Thoracic aorta (tissue), 2 donors: ENCODE data around the gene DBX1. TPM values are rescaled to one million over a fixed set of nuclear protein-coding genes. Genes with fewer than 3 reads are reported as not detected.

Experiments used
- ATAC-seq: fragments of 150-250 bp; one replicate; pipeline ENCODE4 v1.8.0; 2017; ENCODE audit warnings: low read depth; ENCODE audit not compliant: insufficient number of reproducible peaks, low FRiP score
- DNase-seq: peaks from one replicate; pipeline ENCODE4 v3.0.0-alpha.2; 2020; ENCODE audit warnings: low spot score
- H3K27ac ChIP-seq, 2 donors: fragments of 200-600 bp; sonication (generic); 1 replicate in 1 of 2; 2 replicates in 1 of 2; pipeline ENCODE4 v1.5.1; 2016; ENCODE audit warnings: mild to moderate bottlenecking in 2 of 2, moderate library complexity in 2 of 2
- H3K27me3 ChIP-seq: fragments of 200-600 bp; sonication (generic); replicated peaks from 2 replicates; pipeline ENCODE4 v1.6.0; 2016; ENCODE audit warnings: mild to moderate bottlenecking; ENCODE audit not compliant: insufficient read depth
- H3K36me3 ChIP-seq: fragments of 200-600 bp; sonication (generic); one replicate; pipeline ENCODE4 v1.5.1; 2016
- H3K4me1 ChIP-seq, 2 donors: fragments of 200-600 bp; sonication (generic); 1 replicate in 1 of 2; 2 replicates in 1 of 2; pipeline versions ENCODE4 v1.5.1 to v1.6.0; 2016; ENCODE audit warnings: low read depth in 2 of 2, mild to moderate bottlenecking in 1 of 2; ENCODE audit not compliant: control insufficient read depth in 1 of 2
- H3K4me3 ChIP-seq: fragments of 200-600 bp; sonication (generic); 2 replicates; pipeline ENCODE4 v1.5.1; 2016; ENCODE audit warnings: mild to moderate bottlenecking
- H3K9me3 ChIP-seq: fragments of 200-600 bp; sonication (generic); 2 replicates; pipeline ENCODE4 v1.5.1; 2016
- CTCF ChIP-seq: fragments of 200-600 bp; sonication (generic); IDR thresholded peaks from one replicate; pipeline ENCODE4 v1.5.1; 2019; ENCODE audit warnings: antibody characterized with exemption
- total RNA-seq, 2 donors: library from RNA; depleted of rRNA; stranded (reverse); fragments of >200 nt; gene quantifications; one replicate each; pipeline versions ENCODE4 v1.1.0 to v1.2.3, GENCODE V29; 2016

Gene DBX1
- not detected for total RNA-seq

- DNase-seq (no peak), ATAC-seq (no peak)
- Histone ChIP-seq H3K27me3 (peaks cover 29% of the 10 kb centered on the region), H3K9me3 (no peaks in the 10 kb centered on the region), H3K27ac (no peak within 1 kb of the TSS), H3K36me3 (no peaks in the 10 kb centered on the region), H3K4me1 (peaks cover 8 to 22% of the 10 kb centered on the region in 2 donors), H3K4me3 (no peak within 1 kb of the TSS)
- TF ChIP-seq CTCF: no peak
Measured at GRCh38 chr11:20160425-20161229, at the start of gene DBX1. TSS of gene DBX1 (minus strand) at chr11:20160475. CDS start at chr11:20160324, 151 bp downstream.

GRCh38 chr11:20208622-20209111 is 48.4 kb upstream of the DBX1 start:
- Histone ChIP-seq H3K4me1 (no peaks in the 10 kb centered on the region), H3K27me3 (peaks cover 16% of the 10 kb centered on the region), H3K4me3 (no peak overlapping the region), H3K27ac (no peak overlapping the region), H3K36me3 (no peaks in the 10 kb centered on the region), H3K9me3 (no peaks in the 10 kb centered on the region)
- no peak for ATAC-seq
- TF ChIP-seq CTCF: no peak
- DNase-seq: no peak

GRCh38 chr11:20207781-20208621 is 47.7 kb upstream of the DBX1 start:
- no peaks in the 10 kb centered on the region for H3K9me3 ChIP-seq
- DNase-seq (no peak), ATAC-seq (no peak)
- H3K27ac ChIP-seq: no peak overlapping the region
- TF ChIP-seq CTCF: no peak
- no peak overlapping the region for H3K4me3 ChIP-seq
- peaks cover 16% of the 10 kb centered on the region for H3K27me3 ChIP-seq
- H3K4me1 ChIP-seq: no peaks in the 10 kb centered on the region
- H3K36me3 ChIP-seq: no peaks in the 10 kb centered on the region

GRCh38 chr11:20205807-20206206 is 45.5 kb upstream of the DBX1 start:
- H3K4me3 ChIP-seq: no peak overlapping the region
- DNase-seq (no peak), ATAC-seq (no peak)
- no peaks in the 10 kb centered on the region for H3K36me3 ChIP-seq
- no peak for TF ChIP-seq CTCF
- no peak overlapping the region for H3K27ac ChIP-seq
- no peaks in the 10 kb centered on the region for H3K4me1 ChIP-seq
- H3K9me3 ChIP-seq: no peaks in the 10 kb centered on the region
- peaks cover 16% of the 10 kb centered on the region for H3K27me3 ChIP-seq

- no peak for TF ChIP-seq CTCF
- Histone ChIP-seq H3K9me3 (no peaks in the 10 kb centered on the region), H3K27ac (no peak overlapping the region), H3K4me1 (no peaks in the 10 kb centered on the region), H3K27me3 (peaks cover 16% of the 10 kb centered on the region), H3K36me3 (no peaks in the 10 kb centered on the region), H3K4me3 (no peak overlapping the region)
- no peak for DNase-seq
- ATAC-seq: no peak
Measured at GRCh38 chr11:20204681-20205080, 44.4 kb upstream of the DBX1 start.
